ENCODE data around the gene RNASEH1.

The RNASEH1 gene

GRCh38 chr2:3558205-3559014 lies at the start of gene RNASEH1:
Gene RNASEH1 (minus strand): TSS chr2:3558333. CDS start chr2:3558260, 73 bp downstream.
- peak; percentile 98 for DNase-seq (ENCODE audit: low spot score)

DNA sequence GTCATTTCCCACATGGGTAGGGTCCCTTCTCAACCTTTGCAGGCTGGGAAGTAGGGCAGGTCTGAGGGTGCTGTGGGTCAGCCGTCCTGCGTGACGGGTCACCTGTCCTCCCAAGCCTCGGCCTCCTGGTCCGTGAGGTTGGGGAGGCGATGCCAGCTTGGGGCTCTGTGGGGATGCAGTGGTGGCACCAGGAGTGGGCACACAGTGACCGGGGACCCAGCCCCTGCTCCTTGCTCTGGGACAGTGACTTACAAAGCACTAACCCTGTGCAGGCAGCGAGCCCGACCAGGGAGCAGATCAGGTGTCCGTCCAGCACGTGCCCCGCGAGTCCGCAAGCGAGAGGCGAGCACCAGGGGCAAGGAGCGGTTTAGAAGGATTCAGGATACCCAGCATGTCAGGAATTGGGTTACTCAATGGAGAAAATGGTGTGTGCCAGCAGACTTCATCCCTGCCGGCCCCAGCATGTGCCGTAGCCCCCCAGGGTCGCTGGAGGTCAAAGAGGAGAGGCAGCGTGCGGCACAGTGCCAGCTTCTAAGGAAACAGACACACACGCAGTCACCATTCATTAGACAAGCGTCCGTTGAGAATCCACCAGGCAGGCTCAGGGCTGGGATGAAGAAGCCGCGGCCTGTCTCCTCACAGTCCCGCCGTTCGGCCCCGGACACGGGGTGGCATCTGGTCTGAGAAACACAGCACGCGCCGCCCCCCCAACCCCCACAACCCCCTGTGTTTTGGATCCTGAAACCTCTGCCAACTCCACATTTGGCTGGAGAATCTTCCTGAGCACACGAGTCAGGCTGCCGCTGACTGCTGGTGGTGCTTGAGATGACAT lies 48.5 kb upstream of the RNASEH1 start:
- no peak for DNase-seq (ENCODE audit: low spot score)

- no peak for DNase-seq (ENCODE audit: low spot score)
Observed at GRCh38 chr2:3606028-3606369, 47.9 kb upstream of the RNASEH1 start.

GRCh38 chr2:3604991-3605961 lies 47.1 kb upstream of the RNASEH1 start:
- peak; percentile 76 for DNase-seq (ENCODE audit: low spot score)

GRCh38 chr2:3604207-3604877 lies 46.2 kb upstream of the RNASEH1 start:
- DNase-seq (ENCODE audit: low spot score) = no peak

- no peak for DNase-seq (ENCODE audit: low spot score)
Observed at GRCh38 chr2:3603536-3604206, 45.5 kb upstream of the RNASEH1 start.

- DNase-seq (ENCODE audit: low spot score) = no peak
Observed at GRCh38 chr2:3602553-3603339, 44.6 kb upstream of the RNASEH1 start.

DNA sequence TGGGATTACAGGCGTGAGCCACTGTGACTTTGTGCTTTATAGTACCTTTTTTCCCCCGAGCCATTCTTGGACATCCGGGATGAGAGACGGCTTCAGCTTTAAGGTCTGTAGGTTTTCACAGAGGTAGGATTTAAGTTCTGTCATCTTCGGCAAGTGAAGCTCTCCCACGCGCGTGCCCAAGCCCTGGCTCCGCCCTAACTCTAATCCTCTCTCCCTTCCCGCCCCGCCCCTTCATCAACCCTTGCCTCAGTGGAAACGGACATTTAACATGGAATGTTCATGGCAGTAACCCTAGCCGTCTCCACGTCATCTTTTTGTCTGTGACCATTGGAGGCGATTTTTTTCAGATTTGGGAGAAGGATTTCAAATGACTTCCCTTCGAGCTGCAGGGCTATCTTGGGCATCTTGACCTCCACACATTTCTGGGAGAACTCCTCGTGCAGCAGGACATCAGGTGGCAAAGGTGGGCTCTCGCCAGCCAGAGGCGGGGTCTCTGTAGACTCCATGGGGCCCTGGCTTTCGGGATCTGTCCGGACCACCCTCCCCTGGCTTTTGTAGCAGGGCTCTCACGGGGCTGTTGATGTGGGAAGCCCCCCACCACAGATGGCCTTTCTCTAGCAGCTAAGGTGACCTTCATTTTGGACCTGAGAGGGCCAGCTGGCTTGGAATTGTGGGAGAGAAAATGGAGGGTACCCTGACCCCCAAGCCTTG lies 43.6 kb upstream of the RNASEH1 start:
- no peak for DNase-seq (ENCODE audit: low spot score)

DNA sequence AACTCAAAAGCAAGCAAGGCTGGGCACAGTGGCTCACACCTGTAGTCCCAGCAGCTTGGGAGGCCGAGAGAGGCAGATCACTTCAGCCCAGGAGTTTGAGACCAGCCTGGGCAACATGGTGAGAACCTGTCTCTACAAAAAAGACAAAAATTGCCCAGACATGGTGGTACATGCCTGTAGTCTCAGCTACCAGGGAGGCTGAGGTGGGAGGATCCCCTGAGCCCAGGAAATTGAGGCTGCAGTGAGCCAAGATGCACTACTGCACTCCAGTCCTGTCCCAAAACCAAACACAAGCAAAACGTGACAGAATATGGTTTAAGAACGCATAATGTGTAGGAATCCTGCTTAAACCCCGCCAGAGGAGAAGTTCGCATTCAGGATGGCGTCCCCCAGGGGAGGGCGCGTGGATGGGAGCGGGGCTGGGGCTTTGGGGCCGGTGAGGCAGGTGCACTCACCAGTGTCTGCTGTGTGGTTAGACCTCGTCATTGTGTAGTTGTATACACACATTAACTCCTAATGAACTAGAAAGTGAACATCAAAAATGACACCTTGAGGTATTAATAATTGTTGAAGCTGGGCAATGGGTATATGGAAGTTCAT lies 42.2 kb upstream of the RNASEH1 start:
- DNase-seq (ENCODE audit: low spot score) = no peak

DNA sequence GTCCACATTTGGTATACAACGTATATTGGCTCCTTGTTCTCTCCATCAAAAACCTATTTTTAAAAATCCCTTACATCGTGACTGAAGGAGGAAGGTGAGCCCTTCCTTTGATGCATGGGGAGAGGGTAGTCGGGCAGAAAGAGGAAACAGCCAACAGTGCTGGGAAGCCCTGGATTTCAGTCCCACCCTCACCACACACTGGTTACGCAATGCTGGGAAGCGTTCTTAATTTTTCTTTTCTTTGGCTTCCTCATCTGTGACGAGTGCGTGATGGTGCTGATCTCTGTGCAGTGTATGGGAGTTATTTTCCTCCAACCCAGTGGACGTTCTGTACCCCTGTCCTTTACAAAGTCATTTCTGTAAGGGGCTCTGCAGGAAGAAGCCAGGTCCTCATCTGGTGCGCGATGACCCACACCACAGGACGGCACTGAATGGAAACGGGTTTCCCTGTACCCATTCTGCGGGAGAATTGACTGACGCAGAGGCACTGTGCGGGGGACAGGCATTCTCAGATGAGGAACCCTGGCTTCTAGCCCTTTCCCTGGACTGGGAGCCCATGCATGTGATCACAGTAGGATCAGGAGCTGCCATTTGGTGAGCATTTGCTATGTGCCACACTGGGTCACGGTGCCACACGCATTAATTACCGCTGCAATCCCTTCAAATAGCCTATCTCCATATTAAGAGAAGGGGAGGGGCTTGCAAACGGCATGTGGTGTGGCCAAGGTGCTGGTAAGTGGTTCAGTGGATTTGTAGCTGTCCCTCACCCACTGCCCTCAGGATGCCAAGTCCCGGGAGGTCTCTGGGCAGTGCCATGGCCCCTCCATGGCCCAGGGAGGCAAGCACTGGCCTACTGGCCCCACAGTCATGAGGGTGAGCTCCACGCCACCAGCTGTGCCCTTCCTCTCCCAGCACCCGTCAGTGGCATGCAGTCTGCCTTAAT lies 41.0 kb upstream of the RNASEH1 start:
- DNase-seq (ENCODE audit: low spot score) = no peak

DNA sequence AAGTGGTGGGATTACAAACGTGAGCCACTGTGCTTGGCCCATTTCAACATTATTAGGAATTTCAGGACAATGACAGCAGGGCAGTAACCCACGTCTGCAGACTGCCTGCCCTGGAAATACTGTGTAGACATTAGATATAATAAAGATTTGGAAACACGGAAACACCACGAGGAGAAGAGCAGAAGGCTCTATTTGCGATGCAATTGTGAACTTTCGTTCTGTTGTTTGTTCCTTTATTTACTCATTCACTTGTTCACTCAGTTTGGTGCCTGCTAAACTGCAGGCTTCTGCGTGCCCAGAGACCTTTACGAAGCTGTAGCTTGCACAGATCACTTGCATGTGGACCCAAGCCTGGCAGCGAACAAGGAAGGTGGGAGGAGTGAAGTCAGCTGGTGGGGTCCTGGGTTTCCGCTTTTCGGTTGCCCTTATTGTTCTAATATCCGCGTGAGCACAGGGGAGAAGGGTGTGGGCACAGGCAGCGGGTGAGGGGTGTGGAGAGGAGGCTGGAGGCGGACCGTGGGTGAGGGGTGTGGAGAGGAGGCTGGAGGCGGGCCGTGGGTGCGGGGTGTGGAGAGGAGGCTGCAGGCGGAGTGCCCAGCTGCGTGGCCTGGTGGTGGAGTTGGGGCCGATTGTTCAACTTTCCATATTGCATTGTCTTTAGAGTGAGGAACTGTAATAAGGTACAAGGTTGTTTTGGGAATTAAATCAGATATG lies 40.2 kb upstream of the RNASEH1 start:
- DNase-seq (ENCODE audit: low spot score) = no peak

GRCh38 chr2:3597567-3597966 lies 39.4 kb upstream of the RNASEH1 start:
- no peak for DNase-seq (ENCODE audit: low spot score)

- DNase-seq (ENCODE audit: low spot score) = no peak
Observed at GRCh38 chr2:3596901-3597417, 38.8 kb upstream of the RNASEH1 start.

DNA sequence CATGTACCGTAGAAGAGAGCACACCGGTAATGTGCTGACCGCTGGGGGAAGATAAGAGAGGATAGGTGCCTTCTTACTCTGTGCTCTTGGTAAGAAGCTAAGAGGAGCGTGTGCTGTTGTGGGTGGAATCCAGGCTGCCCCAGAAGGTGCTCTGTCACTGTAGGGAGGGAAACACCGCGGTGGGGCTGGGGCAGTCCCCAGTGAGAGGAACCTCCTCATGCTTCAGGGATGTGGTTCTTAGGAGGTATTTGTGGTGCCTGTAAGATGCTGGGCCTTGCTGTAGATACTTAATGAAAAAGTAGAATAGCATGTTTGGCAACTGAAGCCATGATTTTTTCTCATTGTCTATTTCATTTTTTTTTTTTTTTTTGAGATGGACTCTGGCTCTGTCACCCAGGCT lies 37.9 kb upstream of the RNASEH1 start:
- DNase-seq (ENCODE audit: low spot score) = no peak

DNA sequence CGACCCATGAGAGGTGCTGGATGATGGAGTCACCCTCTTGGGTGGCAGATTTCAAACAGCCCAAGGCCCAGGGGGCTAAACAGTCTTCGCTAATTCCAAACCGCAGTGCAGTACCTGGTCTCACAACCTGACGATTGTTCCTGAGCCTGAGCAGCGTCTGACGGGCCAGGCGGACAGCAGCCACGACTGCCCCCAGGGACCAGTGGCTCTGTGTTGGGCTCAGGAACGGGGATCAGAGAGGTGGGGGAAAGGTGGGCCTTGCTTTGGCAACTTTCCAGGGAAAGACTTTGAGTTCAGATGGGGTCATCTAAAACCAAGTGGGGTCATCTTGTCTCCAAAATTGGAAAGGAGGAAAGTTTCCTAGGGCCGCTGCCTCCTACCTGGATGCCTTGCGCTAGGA lies 37.3 kb upstream of the RNASEH1 start:
- DNase-seq (ENCODE audit: low spot score) = no peak

- no peak for DNase-seq (ENCODE audit: low spot score)
Observed at GRCh38 chr2:3594493-3595281, 36.6 kb upstream of the RNASEH1 start, which contains the start of gene COLEC11. Gene COLEC11 (plus strand): TSS chr2:3595112. CDS start chr2:3604341, 9,229 bp downstream.
